ENCODE results near the gene DOCK6.
A peak's percentile ranks its signal among the peaks of the same experiment; 100 is the strongest.

The DOCK6 gene

DNA sequence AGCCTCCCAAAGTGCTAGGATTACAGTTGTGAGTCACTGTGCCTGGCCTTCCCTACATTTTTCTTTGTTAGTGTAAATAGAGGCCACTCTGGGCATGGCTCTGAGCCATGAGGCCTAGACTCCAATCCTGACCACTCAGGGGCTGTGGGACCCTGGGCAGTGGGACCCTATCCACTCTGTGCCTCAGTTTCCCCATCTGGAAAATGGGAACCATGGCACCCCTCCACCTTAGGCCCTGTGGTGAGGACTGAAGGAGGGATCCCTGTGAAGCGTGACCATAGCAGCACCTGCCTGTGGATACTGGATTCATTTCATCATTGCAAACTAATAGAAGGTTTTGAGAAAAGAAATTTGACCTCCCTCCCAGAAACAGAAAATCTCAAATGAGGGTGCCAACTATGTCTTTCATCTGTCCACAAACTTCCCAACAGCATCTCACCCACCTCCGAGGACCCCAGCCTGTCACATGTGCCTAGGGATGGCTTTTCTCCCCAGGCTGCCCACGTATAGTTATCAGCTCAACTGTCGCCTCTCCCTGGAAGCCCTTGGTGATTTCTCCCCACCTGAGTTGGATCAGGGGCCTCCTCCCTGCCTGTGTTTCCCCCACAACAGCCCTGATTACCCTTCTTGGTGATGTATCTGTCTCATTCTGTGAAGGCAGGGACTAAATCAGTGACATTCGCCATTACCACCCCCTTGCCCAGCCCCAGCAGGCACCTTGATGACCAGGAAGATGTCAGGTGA, 17.3 kb downstream of the DOCK6 start:
- no peak for DNase-seq

DNA sequence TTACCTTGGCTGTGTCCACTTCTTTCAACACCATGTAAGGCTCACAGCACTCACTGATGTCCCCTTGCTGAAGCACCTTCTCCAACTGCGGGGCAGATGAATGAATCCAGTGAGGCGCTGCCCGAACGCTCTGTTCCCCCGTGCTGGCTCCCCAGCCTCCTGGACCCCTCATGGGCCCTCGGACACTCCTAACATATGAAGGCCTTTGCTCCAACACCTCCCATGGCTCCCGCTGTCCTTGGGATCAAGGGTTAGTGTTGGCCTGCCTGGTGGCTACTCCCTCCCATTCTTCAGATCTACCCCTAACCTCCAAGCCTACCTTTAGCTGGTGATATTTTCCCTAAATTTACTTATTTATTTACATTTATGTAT, 18.5 kb downstream of the DOCK6 start:
- no peak for DNase-seq

DNA sequence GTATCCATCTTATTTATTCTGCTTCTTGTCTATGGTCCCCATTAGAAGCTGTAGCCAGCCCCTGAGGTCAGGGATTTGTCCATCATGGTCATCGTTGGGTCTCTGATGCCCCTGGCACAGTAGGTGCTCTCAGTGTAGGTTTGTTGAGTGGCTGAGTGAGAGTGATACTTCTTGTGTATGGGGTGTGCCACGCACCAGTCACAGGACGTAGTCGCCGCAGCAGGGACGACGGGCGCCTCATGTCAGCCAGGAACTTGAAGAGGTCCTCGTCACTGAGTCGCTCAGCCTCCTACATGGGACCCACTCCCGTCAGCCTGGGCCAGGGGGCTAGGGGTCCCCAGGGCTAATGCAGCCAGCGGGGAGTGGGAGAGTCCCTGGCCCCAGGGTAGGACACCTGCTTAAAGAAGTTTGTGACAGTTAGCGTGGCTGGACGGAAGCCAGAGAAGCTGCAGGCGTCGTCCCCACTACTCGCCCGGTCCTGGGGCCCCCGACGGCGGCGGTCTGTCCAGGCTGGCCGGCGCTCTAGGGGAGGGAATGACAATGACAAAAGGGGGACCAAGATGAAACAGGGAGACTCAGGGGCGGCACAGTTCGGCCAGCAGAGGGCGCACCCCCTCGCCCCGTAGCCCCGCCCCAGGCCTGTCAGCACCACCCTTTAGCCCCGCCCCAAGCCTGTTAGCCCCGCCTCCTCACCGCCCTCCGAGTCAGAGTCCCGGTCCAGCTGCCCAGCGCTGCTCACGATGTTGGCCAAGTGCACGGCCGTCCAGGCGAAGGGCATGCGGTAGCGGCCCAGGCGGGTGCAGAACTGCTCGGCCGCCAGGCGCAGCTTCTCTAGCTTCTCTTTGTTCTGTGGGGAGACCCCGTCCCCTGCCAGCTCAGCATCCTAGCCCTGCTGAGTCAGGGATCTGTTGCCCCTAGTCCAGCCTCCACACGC, 19.2 kb downstream of the DOCK6 start:
- DNase-seq, result peak; percentile 21

DNA sequence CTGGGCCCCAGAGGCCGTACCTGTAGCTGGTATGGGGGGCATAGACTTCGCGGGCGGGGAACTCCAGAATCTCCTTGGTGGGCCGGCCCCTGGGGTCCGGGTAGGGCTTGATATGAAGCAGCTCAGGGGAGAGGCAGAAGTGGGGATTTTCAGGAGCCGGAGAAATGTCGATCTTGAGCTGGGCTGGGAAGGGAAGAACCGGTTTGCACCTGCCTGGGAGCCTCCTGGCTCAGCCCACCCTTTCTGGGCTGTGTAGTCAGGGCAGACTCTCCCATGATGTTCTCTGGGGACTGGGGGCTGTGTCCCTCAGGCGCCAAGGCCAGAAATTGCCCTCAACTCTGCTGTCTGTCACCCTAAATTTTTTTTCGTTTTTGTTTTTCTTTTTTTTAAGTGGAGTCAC, 20.3 kb downstream of the DOCK6 start:
- DNase-seq, result no peak

DNA sequence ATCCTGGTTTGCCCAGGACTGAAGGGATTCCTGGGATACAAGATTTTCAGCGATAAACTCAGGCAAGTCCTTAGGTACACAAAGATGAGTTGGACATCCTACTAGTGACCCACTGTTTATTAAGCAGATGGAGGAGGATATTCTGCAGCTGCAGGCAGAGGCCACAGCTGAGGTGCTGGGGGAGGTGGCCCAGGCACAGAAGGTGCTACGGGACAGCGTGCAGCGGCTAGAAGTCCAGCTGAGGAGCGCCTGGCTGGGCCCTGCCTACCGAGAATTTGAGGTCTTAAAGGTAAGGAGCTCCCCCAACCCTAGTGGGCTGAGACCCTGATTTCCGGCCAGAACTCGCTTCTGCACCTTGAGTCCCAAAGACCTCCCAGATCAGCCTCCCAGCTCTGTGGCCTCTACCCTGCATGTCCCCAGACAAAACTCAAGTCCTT, 22.3 kb downstream of the DOCK6 start:
- no peak for DNase-seq

DNA sequence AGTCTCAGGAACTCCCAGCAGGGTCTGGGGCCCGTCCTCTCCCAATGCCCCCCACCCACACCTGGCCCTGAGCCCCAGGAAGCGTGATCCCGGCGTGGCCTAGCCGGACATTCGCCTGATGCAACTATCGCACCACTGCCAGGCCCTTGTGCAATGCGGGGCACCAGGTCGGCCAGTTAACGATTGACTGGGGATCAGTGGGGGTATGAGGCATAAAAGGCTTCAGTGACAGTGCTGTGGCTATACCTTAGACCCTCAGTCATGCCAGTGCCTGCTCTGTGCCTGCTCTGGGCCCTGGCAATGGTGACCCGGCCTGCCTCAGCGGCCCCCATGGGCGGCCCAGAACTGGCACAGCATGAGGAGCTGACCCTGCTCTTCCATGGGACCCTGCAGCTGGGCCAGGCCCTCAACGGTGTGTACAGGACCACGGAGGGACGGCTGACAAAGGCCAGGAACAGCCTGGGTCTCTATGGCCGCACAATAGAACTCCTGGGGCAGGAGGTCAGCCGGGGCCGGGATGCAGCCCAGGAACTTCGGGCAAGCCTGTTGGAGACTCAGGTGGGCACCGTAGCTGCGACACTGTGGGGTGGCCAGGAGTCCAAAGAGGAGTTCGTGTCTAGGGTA, 22.8 kb downstream of the DOCK6 start, which contains the start of gene ANGPTL8:
TSS of gene ANGPTL8 (plus strand) at position 243 of the 624 bp plus-strand sequence. CDS start at position 262, 19 bp downstream.
- DNase-seq, result no peak

DNA sequence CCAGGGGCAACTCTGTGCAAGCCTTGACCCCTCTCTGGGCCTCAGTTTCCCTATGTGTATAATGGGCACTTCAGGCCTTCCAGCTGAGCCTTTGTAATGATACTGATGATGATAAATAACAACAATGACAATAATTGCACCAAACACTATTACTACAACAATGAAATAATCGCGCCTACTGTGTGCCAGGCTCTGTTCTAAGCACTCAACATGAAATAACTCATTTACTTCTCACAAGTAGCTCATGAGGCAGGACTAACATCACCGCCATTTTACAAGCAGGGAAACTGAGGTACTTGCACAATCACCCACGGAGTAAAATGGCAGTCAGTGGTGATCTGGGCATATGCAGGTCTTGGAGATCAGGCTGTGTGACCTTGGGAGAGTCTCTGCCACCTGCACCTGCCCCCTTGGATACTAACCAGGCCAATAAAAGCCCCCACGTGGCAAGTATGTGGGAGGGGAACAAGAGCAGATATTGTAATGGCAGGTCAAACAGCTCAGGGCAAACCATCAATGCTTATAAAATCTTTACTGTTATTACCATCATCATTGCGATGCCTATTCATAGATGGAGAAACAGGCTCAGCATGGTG, 23.4 kb downstream of the DOCK6 start:
- DNase-seq, result no peak

DNA sequence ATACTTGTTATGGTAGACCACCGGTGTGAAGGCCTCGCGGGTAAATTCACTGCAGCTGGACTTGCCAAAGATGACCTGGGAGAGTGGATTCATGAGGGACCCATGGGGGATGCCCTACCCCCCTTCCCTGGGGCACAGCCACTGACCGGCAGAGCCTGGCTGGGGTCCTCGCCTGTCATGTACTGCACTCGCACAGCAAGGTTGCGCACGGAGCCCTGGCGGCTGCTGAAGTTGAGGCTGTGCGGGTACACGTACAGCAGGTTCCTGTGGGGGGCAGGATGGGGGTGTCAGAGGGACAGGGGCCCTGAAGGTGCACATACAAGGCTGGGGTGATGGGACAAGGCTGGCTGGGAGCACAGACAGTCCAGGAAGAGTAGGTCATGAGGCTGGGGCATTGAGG, 24.3 kb downstream of the DOCK6 start:
- no peak for DNase-seq

DNA sequence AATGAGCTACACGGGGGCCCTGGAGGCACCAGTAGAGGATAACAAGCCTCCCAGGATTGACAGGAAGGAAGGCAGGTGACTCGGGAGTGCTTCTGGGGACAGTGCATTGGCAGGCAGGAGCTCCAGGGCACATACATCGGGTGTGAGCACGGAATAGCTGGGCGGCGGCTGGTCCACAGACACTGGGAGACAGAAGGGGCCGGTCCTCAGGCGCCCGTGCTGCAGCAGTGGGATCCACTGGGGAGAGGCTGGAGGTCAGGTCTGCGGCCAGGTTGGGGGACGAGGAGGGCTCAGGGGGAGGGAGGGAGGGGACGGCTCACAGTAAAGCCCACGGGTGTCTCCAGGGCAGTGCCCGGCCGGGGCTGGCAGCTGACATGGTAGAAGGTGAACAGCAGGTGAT, 25.0 kb downstream of the DOCK6 start:
- no peak for DNase-seq

DNA sequence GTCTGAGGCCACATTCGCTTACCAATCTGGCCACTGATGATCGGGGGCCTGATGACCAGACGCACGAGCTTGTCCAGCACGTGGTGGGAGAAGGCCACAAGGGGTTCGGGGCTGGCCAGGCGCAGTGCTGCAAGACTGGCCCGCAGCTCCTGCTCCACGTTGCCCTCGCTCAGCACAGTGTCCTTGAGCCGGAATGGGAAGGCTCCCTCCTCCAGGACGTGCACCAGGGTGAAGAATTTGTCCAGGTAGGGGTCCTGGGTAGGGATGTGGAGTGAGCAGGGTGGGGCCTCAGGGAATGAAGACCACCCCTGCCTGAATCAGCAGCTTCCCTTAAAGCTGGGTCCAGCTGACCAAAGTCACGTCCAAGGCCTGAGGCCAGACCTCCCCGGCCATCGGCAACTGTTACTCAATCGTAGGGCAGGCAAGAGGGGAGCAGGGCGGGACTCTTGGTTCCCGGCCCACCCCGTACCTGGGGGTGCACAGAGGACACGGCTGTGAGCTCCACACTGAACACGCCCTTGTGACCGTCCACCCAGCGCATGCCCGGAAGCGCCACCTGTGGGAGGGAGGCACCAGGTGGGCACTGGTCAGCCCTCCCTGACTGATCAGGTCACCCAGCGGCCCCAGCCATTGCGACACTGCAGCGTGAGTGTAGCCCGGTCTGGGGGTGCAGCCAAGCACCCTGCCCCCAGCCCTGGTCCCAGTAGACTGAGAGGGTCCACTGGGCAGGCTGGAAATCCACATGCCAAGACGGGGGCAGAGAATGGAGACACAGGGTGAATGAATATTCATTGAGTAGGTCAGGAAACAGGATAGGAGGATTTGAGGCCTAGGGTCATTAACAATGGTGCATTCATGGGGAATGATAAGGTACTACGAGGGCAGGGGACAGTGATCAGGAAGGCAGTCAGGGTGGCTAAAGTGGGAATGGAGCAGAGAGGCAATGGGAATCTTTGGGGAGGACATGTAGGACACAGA, 25.7 kb downstream of the DOCK6 start:
- DNase-seq, result no peak

DNA sequence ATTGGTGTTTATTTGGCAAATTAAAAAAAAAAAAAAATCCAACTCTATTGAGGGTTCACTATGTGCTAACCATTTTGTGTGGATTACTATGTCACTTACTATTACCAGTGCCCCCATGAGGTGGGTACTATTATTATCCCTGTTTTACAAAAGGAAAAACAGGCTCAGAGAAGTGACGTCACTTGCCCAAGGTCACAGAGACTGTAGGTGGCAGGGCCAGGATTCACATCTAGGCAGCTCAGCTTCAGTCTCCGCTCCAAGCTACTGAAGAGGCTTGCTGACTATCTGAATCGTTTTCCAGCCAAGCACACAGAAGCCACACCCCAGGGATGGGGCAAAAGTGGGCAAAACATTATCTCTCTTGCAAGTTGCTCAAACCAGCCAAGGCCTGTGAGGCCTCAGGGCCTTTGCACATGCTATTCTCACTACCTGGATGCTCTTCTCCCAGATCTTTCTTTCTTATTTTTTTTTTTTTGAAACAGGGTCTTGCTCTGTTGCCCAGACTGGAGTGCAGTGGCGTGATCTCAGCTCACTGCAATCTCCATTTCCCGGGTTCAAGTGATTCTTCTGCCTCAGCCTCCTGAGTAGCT, 27.7 kb downstream of the DOCK6 start:
- DNase-seq, result no peak

DNA sequence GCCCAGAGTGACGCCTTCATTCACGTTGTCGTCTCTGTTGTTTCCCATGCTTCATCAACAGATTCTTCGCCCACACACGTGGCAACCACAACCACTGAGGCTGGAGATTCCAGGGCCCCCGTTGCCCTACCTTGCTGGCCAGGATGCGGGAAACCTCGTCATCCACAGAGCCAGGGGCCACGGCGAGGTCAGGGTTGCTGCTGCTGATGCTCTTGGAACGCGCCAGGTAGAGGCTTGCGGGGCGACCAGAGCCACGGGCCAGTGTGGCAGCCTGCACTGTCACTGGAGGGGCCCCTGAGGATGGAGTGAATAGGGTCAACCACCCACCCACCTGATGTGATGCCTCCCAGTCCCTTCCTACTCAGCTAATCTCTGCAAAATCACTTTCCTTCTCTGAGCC, 29.3 kb downstream of the DOCK6 start:
- DNase-seq, result no peak

DNA sequence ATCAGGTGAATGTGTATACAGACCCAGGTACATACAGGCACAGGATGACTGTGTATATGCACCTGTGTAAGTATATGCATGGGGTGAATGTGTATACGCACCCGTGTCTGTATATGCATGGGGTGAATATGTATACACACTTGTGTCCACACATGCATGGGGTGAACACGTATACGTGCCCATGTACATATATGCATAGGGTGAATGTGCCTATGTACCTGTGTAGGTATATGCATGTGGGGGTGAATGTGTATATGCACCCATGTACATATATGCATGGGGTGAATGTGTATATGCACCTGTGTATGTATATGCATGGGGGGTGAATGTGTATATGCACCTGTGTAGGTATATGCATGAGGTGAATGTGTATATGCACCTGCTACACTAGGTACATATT, 29.8 kb downstream of the DOCK6 start:
- DNase-seq, result no peak

DNA sequence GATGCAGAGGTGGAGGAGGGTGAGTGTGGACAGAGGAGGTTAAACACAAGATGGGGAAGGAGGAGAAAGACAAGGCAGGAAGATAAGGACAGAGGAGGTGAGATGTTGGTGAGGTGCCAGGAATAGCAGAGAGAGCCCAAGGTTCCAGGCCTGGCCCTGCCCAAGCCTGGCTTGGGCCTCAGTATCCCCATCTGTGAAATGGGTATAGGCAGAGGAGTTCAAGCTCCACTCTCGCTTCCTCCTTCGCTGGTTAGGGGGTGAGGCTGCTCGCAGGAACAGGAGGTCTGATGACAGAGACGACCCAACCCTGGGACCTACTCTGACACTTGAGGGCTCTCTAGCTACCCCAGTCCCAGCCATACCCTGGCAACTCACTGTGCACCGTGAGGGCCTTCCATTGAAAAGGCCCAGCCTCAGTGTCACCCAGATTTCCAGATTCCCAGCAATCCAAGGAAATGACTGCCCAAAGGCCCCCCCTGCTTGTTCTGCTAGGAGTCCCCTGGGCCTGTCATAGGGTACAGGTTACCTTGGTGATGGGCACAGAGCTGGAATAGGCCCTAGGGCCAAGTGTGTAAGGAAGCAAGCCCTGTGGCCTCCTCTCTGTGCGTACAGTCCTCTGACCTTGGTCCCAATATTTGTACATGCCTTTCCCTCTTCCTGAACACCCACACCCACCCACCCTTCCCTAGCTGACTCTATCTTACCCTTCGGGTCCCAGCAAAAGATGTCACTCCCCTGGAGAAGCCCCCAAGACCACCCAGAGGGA, 31.5 kb downstream of the DOCK6 start:
- DNase-seq, result no peak

DNA sequence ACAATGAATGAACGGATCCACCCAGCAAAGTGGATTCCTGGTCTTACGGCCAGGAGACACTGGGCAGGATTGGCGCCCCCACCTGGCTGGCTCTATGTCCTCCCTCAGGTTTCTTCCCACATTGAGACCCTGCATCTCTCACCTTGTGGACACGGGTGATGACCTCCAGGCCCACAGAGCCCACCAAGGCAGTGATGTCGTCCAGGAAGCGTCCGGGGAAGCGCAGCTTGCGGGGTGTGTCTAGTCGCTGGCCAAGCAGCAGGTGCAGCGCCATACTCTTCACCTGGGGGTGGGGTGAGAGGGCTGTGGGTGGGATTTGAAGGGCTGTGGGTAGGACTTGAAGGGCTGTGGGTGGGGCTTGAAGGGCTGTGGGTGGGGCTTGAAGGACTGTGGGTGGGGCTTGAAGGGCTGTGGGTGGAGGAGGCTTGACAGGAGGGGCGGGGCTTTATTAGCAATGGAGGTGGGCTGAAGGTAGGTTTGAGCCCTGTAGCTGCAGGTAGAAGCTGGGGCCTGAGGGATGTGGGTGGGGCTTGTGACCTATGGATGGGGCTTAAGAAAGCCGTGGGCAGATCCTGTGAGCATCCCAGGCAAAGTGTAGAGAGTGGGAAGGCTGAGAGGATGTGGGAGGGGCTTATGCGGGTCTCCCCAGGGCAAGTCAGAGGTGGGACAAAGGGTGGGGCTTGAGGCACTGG, 35.0 kb downstream of the DOCK6 start:
- no peak for DNase-seq

DNA sequence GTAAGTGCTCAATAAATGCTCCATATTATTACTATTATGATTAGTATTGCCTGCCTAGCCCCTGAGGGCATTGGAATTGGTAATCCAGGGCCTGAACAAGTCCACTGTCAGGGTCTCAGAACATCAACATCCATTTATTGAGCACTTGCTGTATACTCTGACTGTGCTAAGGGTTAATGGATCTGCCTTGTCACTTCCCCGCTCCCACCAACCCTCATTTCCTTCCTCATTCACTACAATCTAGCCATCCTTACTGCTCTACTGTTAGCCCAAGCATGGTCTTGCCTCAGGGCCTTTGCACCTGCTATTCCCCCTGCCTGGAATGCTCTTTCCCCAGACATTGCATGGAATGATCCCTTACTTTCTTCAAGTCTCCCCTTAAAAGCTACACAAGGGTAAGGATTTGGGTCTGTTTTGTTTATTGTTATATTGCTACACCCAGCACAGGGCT, 35.6 kb downstream of the DOCK6 start:
- no peak for DNase-seq

DNA sequence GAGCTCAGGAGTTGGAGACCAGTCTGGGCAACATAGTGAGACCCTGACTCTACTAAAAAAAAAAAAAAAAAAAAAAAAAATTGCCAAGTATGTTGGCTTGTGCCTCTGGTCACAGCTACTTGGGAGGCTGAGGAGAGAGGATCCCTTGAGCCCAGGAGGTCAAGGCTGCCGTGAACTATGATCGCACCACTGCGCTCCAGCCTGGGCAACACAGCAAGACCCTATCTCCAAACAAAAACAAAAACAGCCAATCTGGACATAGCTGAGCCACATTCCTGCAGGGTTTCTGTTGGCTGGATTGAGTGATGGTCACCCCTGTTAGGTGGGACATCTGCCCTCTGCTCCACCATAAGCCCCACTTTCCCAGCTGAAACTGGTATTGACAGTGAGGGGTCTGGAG, 36.5 kb downstream of the DOCK6 start:
- no peak for DNase-seq

DNA sequence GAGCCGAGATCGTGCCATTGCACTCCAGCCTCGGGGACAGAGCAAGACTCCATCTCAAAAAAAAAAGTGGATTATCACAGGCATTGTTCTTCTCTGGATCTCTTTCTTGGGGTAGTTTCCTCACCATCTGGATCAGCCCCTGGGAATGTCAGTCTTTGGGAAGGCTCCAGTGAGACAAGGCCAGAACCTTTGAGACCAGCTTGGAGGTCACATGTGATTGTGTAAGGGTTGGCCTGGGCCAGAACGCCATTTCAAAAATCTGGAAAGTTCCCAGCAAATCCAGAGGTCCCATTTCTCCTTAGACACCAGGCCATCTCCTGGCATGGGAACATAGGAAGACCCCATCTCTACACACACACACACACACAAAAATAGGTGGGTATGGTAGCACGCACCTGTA, 37.2 kb downstream of the DOCK6 start:
- DNase-seq, result no peak

DNA sequence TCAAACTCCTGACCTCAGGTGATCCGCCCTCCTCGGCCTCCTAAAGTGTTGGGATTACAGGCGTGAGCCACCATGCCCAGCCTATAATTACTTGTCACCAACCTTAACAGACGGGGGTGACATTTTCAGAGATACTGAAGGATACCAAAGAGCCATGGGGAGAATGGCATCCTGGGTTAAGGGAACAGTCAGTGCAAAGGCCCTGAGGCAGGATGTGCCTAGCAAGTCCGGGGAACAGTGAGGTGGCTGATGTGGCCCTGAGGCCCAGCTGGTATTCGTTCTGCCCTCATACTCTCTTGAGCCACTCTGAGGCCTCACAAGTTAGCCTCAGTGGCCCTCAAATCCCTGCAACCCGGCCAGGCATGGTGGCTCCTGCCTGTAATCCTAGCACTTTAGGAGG, 37.9 kb downstream of the DOCK6 start:
- DNase-seq, result no peak

DNA sequence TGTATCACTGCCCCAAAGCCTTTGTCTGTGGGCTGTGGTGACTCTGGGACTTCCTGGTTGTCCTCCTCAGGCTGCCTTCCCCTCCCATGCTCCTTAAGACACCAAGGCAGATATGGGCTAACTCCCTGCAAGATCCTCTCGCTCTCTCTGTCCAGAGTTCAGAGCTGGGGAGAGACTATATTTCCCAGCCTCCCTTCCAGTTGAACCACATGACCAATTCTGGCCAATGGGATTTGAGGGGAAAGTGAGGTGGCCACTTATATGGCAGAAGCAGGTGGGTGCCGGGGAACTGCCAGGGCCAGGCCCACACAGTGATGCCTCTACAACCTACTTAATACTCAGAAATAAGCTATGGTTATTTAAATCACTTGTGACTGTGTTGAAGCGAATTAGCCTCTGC, 39.1 kb downstream of the DOCK6 start:
- no peak for DNase-seq
